Middle frontal gyrus (tissue), 1 donor: ENCODE results near the gene OLFM3.

ENCODE experiments used
- DNase-seq: peaks from one replicate; pipeline ENCODE4 v3.0.0-alpha.2; 2015; ENCODE audit warnings: low spot score; ENCODE audit errors: extremely low spot score

Gene OLFM3

GRCh38 chr1:101849356-101849755 lies 147.4 kb downstream of the OLFM3 start:
- DNase-seq: no peak

- no peak for DNase-seq
Observed at GRCh38 chr1:101847626-101848025, 149.1 kb downstream of the OLFM3 start.

DNA sequence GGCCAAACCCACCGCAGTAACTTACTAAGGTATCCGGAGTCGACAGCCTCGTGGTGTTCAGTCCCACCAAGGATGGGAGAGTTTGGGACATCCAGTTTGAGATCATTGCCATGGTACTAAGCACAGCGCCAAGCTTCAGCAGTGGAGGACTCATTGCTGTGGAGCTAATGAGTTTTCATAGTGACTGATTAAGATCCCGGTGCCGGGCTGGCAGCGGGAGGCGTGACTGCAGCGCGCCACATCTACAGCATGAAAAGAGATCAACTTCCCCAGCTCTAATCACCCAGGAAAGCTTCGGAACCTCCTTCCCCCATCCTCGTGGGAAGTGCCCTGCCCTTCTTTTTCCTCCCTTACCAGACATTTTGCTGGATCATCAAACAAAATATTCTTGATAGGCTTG lies 149.9 kb downstream of the OLFM3 start:
- DNase-seq: no peak

DNA sequence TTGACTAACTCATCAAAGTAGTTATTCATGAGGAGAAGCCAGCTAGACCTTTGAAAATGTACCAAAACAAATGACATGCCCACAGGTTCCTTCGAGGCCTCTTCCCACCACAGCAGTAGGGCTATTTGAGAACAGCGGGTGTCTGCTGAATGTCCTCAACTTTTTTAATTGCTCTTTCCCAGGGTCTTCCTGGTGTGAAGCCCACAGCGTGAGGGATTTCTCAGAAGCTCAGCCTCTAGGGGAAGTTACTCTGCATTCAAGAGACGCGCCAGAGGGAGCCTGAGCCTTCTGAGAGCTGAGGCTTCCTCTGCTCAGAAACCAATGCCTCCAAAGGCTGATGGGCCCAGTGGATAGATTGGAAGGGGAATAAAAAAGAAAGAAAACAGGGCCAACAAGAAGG lies 153.6 kb downstream of the OLFM3 start:
- DNase-seq: no peak

GRCh38 chr1:101841824-101842223 lies 154.9 kb downstream of the OLFM3 start:
- no peak for DNase-seq

- no peak for DNase-seq
Observed at GRCh38 chr1:101835988-101836387, 160.7 kb downstream of the OLFM3 start.

DNA sequence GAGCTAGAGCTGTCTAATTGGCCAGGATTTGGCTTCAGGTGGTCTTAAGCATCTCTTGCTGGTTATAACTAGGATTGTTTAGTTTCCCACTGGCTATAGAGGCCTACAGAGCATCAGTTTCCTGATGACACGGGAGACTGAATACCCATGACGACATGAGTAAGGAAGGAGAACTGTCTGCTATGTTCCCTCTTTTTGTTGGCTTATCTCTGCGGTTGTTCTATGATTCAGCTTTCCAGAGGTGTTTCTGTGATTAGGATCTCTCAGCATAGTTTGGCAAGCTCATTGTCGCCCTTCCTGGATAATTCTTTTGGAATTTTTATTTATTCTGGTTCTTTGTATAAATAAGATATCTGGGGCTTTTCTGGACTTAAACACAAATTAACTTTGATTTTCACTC lies 163.4 kb downstream of the OLFM3 start:
- DNase-seq: no peak

DNA sequence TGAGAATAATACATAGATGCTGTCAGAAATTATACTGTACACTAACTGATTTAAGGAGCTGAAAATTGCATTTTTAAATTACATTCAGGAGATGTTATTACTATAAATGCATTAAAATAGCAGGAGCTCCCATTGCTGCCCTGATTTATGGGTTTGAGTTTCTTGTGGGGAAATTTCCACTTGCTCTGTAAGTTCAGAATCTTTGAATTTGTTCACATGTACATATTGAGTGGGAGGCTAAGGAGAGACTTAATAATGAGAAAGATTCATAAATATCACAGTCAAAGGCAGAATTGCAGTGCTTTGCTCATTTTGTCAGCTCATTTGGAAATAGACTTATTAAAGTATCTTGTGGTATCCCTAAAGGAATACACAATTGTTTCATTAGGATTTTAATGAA lies 170.3 kb downstream of the OLFM3 start:
- no peak for DNase-seq

DNA sequence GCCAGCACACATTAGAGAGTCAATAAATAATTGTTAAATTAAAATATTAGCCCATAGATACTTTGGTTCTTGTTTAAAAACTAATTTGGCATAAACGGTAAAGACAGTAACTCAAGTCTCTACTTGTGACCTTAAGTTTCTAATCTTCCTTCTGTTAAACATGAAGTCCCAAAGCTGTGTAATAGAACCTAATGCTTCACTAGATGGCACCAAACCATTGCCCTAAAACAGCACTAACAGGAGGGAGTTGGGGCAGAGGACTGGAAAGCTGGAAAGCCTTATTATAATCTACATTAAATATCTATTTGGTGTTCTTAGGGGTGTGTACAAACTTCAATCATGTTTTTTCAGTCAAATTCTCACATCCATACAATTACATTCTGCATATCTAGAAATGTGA lies 176.7 kb downstream of the OLFM3 start:
- DNase-seq: no peak

DNA sequence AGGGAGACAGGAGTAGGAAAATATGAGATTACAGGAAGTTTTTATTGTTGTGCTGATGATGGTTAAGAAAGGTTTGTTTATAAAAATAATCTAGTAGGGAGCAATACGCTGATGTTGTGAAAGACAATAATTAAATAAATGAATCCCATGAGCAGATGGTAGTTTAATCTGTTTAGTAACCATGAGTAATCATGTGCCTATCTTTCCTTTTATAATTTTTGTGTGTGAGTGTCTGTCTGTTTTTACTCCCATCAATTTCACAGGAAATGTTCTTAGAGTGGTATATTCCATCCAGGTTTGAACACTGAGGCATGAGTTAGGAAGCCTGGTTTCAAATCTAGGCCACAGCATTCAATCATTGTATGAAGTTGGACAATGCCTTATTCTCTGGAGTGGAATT lies 180.5 kb downstream of the OLFM3 start:
- DNase-seq: no peak

DNA sequence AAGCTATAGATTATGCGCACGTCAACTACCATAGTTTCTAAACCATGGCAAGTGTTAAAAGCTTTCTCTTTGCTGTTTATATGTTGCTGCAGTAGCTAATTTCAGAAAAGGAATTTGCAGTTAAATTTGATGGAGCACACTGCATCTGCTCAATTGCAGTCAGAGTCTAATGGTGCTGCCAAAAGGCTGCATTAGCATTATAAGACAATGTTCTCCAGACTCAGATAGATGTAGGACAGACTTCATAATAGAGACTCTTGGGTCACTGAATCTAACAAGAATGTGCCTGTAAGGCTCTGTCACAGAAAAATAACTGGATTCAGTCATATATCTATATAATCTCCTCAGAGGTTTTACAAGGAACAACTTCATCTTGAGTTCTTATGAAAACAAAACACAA lies 198.3 kb downstream of the OLFM3 start:
- DNase-seq: no peak

DNA sequence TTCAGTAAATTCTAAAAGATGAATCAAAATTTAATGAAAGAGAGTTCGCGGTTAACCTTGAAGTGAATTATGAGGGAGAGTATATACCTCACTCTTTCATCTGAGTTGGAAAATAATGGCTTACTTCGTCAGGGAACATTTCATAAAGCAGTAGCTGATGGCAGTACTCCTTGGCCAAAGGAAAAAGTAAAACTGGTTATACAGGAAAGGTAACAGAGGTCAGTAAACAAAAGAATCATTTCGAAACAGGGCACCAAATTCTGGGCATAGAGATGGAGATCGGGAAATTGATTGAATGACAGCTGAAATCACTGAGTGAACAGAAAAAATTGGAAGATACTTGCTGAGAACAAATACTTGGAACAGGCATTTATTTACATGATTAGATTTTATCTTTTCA lies 199.0 kb downstream of the OLFM3 start:
- no peak for DNase-seq

- no peak for DNase-seq
Observed at GRCh38 chr1:101781201-101781831, 215.4 kb downstream of the OLFM3 start.

DNA sequence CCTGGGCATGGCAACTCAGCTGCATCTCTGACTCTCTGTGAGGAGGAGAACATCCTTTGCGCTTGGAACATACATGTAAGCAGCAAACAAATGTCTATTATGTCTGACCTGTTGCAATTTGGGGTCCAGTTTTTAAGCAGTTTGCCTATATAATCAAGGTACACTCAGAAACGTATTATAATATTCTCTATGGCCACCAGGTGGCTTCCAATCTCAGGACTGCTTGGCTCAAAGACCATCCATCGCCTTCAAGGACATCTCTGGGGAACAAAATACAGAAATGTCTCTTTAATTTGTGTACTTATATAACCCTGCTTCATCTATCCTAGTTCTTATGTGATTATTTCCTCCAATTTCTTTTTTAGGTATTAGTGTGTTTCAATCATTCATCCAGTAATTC lies 227.2 kb downstream of the OLFM3 start:
- no peak for DNase-seq

GRCh38 chr1:101757985-101758384 lies 238.7 kb downstream of the OLFM3 start:
- DNase-seq: no peak

DNA sequence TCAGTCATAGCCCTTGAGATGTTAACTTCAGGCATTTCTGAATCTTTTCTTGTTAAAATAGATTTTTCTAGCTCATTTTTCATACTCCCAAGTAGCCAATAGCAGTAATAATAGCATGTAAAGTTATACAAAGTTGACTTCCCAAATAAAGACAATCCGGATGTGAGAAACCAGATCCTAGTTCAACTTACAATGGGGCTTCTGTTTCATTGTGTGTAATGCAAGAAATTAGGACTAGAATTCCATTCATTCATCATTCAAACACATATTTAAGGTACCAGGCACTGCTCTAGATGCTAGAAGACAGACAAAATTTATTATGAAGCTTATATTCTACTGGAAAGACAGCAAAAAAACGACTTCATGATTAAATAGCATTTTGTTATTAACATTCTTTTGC lies 240.3 kb downstream of the OLFM3 start:
- no peak for DNase-seq
